GM21381 (cell line): ENCODE data around the gene COX7A2L.
"Not testable (repeated sequence)": the region's sequence is repeated elsewhere in the genome, so short reads cannot be mapped to it uniquely, and the experiment has no call there.

Source experiments
- ATAC-seq: cut with Tn5 transposase; IDR thresholded peaks from one replicate; pipeline ENCODE4 v1.9.1; 2021; ENCODE audit warnings: mild to moderate bottlenecking, moderate library complexity; ENCODE audit not compliant: unreplicated experiment

The COX7A2L gene

DNA sequence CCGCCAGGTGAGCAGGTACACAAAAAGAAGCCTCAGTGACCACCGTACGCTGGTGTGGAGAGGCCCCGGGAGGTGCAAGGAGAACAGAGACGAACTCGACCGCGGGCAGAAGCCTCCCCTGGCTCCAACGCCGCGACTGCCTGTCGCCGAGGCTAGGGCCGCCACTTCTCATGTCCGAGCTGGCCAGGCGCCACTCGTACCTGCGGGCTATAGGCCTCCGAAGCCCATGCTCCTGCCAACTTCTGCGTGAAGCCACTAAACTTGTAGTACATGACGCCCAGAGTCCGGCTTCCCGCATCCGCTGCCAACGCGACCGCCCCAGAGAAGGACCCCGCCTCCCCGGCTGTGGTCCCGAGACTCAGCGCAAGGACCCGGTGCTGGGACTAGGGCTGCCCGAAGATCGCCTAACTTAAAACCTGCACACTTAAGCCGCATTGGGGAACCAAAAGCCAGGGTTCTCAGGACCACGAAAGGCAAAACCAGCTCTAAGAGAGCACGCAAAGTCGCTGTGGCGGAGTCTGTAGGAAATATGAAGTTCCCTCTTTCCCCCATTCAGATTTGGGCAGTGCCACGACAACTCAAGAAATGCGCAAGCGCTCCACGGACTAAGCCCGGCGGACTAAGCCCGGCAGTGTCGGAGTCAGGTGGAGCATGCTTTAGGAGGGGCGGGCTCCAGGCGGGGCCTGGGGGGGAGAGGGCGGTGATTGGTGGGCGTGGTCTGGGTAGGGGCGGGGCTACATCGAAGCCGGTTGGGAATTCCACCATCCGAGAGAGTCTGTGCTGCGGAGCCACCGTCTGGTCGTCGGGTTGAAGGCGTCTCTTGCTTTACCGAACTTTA is at the start of gene COX7A2L:
Gene COX7A2L, minus strand, starts transcription at position 328 of the 838 bp plus-strand sequence. Its CDS starts 56 bp downstream, at position 272.
- ATAC-seq, result peak; percentile 91

GRCh38 chr2:42408009-42408408 is 47.0 kb upstream of the COX7A2L start:
- ATAC-seq, result no peak

GRCh38 chr2:42407476-42407875 is 46.5 kb upstream of the COX7A2L start:
- no peak for ATAC-seq

DNA sequence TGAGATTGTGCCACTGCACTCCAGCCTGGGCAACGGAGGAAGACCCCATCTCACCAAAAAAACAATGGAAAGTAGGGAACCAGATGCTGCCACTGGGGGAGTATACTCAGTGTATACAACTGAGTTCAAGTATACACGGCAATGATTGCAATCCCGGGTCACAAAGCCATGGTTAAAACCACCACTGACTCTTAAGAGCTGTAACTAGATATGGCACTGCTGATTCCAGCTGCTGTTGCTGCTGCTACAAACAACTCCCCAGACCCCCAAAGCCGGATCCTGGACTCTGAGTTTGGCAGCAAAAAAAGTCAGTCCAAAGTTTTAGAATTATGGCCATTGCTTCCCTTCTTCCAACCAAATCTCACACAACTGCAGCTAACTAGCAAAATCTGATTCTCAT is 43.7 kb upstream of the COX7A2L start:
- no peak for ATAC-seq

DNA sequence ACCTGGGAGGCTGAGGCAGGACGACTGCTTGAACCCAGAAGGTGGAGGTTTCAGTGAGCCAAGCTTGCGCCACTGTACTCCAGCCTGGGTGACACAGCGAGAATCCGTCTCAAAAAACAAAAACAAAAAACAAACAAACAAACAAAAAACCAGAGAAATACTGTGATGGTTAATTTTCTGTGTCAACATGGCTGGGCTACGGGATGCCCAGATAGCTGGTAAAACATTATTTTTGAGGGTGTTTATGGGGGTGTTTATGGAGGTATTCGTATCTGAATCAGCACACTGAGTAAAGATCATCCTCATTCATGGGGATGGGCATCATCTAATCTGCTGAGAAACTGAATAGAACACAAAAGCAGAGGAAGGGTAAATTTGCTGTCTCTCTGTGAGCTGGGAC is 40.8 kb upstream of the COX7A2L start:
- no peak for ATAC-seq

DNA sequence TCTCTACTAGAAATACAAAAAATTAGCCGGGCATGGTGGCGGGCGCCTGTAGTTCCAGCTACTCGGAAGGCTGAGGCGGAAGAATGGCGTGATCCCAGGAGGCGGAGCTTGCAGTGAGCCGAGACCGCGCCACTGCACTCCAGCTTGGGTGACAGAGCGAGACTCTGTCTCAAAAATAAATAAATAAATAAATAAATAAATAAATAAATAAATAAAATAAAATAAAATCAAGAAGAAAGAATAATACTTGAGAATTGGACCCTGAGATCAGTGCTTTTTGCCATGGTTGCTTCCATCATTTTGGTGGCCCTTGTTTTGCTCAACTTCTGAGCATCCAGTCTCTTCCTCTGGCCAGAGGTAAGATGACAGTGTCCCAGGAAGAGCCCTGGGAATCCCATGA is 37.0 kb upstream of the COX7A2L start:
- ATAC-seq, result not testable (repeated sequence)

GRCh38 chr2:42393320-42393719 is 32.3 kb upstream of the COX7A2L start:
- not testable (repeated sequence) for ATAC-seq

DNA sequence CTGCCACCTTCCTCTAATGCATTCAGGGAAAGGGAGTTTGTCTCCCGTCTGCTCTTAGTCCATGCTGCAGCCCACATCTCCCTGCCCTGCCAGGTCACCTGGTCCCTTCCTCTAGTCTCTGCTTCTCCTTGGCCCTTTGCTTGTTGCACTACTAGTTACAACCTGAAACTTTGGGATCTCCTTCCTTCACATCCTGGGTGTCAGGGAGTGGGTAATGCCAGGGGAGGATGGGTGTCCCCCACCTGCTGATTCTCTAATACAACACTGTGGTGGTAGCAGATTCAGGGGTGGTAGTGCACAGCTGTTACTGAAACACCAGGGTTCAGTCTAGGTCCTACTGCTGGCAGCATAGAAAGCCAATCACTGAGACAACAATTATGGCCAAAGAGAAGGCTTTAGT is 31.2 kb upstream of the COX7A2L start:
- ATAC-seq, result no peak

- ATAC-seq, result no peak
Observed at GRCh38 chr2:42390401-42390969, 29.5 kb upstream of the COX7A2L start.

- peak; percentile 62 for ATAC-seq
Observed at GRCh38 chr2:42386682-42387081, 25.7 kb upstream of the COX7A2L start.

- no peak for ATAC-seq
Observed at GRCh38 chr2:42385225-42385624, 24.2 kb upstream of the COX7A2L start.

DNA sequence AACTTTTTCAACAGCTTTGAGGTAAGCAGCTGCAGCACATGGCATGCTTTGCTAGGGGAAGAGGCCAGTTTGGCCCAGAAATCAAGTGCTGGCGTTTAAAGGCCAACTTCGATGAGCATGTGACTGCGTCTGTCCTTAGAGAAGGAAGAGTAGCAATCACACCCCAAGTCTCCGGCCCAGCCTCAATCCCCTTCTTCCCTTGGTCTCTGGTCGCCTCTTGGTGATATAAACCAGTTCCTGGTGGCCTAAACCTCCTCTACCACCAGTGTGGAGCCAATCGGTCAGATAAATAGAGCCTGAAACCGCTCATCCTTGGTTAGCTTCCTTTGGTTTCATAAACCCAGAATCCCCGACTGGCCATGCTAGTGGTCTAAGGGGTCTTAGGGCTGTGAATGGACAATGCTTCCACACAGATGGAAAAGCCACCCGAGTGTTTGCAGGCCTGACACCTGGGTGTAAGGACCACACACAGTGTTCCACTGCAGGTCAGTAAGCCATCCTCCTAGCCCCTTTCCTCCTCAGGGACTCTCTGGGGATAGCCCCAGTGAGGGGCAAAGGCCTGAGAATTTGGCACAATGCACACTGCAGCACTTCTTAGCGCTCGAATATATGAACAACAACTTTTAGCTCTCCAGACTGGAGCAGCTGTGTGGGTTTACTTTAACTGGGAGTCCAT is 23.0 kb upstream of the COX7A2L start:
- no peak for ATAC-seq

DNA sequence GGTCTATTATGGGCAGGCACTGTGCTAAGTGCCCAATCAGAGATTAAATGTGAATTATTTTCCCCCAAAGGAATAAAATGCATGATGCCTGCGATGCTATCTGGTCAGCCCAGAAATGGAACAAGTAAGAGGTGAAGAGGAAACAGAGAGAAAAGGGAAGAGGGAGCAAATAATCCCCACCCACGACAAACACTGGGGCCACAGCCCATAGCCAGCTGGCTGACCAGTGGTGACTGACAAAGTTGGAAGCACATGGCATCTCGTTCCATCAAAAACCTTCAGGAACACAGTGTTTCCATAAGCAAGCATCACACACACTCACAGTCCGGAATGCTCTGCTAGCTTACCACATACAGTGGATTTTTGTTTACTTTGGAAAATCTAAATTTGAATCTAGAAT is 21.1 kb upstream of the COX7A2L start:
- no peak for ATAC-seq

DNA sequence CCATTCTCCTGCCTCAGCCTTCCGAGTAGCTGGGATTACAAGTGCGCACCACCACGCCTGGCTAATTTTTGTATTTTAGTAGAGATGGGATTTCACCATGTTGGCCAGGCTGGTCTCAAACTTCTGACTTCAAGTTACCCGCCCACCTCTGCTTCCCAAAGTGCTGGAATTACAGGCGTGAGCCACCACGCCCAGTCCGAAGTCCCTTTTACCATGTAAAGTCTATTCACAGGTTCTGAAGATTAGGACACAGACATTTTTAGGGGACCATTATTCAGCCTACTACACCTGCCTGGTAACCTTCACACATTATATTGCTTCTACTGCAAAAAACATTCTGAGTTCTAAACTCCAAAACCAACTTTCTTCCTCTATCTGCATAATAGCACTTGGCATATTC is 19.0 kb upstream of the COX7A2L start:
- not testable (repeated sequence) for ATAC-seq

DNA sequence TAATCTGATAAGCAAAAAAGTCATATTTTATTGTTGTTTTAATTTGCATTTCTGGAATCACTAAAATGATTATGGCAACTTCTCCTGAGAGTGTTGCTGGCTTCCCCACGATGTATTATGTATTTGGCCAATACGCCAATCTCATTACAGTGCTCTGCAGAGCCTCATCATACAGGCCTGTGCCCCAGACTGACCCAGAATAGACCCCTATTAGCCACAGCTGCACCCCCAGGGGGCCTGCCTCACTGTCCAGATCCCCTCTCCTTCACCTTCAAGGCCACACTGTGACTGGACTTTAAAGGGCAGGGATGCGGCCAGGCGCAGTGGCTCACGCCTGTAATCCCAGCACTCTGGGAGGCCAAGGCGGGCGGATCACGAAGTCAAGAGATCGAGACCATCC is 17.4 kb upstream of the COX7A2L start:
- no peak for ATAC-seq

DNA sequence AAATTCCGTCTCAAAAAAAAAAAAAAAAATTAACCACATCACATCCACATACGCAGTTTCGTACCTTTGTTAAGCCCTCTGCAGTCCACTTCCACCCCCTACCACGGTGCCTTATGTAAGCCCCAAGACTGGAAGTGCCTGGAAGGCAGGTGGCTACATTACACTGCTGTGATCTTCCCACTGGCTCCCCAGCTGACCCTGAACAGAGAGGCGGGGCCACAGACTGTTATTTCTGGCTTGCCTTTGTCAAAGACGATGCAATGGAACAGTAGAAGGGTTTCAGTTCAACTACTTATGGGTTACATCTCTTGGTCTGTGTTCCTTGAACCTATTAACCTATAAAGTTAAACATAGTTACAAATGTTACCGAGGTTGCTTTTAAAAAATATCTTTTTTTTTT is 15.7 kb upstream of the COX7A2L start:
- ATAC-seq, result no peak

GRCh38 chr2:42372474-42373200 is 11.6 kb upstream of the COX7A2L start:
- ATAC-seq, result no peak

GRCh38 chr2:42371611-42372473 is 10.8 kb upstream of the COX7A2L start:
- no peak for ATAC-seq

GRCh38 chr2:42369532-42370229 is 8.7 kb upstream of the COX7A2L start:
- no peak for ATAC-seq
